ENCODE data around the gene NXPE3. TPM values are rescaled to one million over a fixed set of nuclear protein-coding genes. Genes with fewer than 3 reads are reported as not detected.

NXPE3 gene
- total RNA-seq, 2 experiments from 2014 or later = 37.4 to 37.5 TPM

- H3K4me3 ChIP-seq (ENCODE audit: low read length) = no peak overlapping the region
- peaks cover 8% of the 10 kb centered on the region for H3K4me1 ChIP-seq (ENCODE audit: insufficient read depth, low read length)
- peaks cover 34% of the 10 kb centered on the region for H3K36me3 ChIP-seq (ENCODE audit: insufficient read depth, low read length)
- ChIA-PET CTCF (interaction anchor here (0.9 to 2.1 kb wide), 13 partner anchors 7 to 734 kb away, joined by 3 to 15 read pairs (median 7); partner anchors contain the start of genes NXPE3 and RPL24), POLR2A (interaction anchor here (0.7 to 1.3 kb wide), 2 partner anchors 48 to 427 kb away, joined by 3 to 8 read pairs; partner anchors contain the start of gene NFKBIZ)
- TF ChIP-seq CTCF (IDR thresholded peaks at IDR 0.05) = no peak
- Mint-ChIP-seq H3K27me3 (no peaks in the 10 kb centered on the region), H3K4me1 (ENCODE audit: low read depth) (peaks cover 49% of the 10 kb centered on the region), H3K27ac (peak overlapping the region; percentile 76), H3K4me3 (no peak overlapping the region), H3K9me3 (no peaks in the 10 kb centered on the region), H3K36me3 (ENCODE audit: low read depth) (peaks cover 78% of the 10 kb centered on the region)
- DNase-seq (no peak), ATAC-seq (ENCODE audit: poor library complexity) (no peak)
- H3K27me3 ChIP-seq (ENCODE audit: control insufficient read depth in 1 of 2, insufficient read depth in 2 of 2, low read length in 2 of 2) = no peaks in the 10 kb centered on the region
- H3K9me3 ChIP-seq (ENCODE audit: control insufficient read depth in 1 of 2, insufficient read depth in 1 of 2, low read length in 2 of 2) = no peaks in the 10 kb centered on the region
- H3K27ac ChIP-seq (ENCODE audit: low read depth in 1 of 2, low read length in 2 of 2) = peak overlapping the region in 1 of 2 donors; percentile 16
- intact Hi-C loops (cut with DNase I, micrococcal nuclease) = loop anchor here (5.0 kb wide), 1 partner anchor 105 kb away; no protein-coding TSS in a partner anchor
Observed at GRCh38 chr3:101802179-101802578, 23.2 kb downstream of the NXPE3 start.

GRCh38 chr3:101803173-101803782, 24.3 kb downstream of the NXPE3 start:
- Mint-ChIP-seq H3K4me3 (no peak overlapping the region), H3K36me3 (ENCODE audit: low read depth) (peaks cover 81% of the 10 kb centered on the region), H3K9me3 (no peaks in the 10 kb centered on the region), H3K27me3 (no peaks in the 10 kb centered on the region), H3K4me1 (ENCODE audit: low read depth) (peaks cover 49% of the 10 kb centered on the region), H3K27ac (peak overlapping the region; percentile 76)
- H3K4me3 ChIP-seq (ENCODE audit: low read length) = no peak overlapping the region
- TF ChIP-seq CTCF (IDR thresholded peaks at IDR 0.05) = peak; percentile 93
- ATAC-seq (ENCODE audit: poor library complexity) = peak; percentile 100
- H3K9me3 ChIP-seq (ENCODE audit: control insufficient read depth in 1 of 2, insufficient read depth in 1 of 2, low read length in 2 of 2) = no peaks in the 10 kb centered on the region
- H3K27ac ChIP-seq (ENCODE audit: low read depth in 1 of 2, low read length in 2 of 2) = no peak overlapping the region
- H3K27me3 ChIP-seq (ENCODE audit: control insufficient read depth in 1 of 2, insufficient read depth in 2 of 2, low read length in 2 of 2) = no peaks in the 10 kb centered on the region
- peak in 11 of 14 experiments; percentile 15 to 89 (median 43) for DNase-seq
- ChIA-PET POLR2A (interaction anchor here (0.5 to 2.4 kb wide), 12 partner anchors 17 to 426 kb away, joined by 3 to 9 read pairs (median 5); partner anchors contain the start of genes CEP97, NFKBIZ, NXPE3 and ZBTB11), CTCF (interaction anchor here (0.6 to 2.1 kb wide), 22 partner anchors 8 to 733 kb away, joined by 3 to 15 read pairs (median 6); partner anchors contain the start of genes NFKBIZ, NXPE3 and RPL24)
- intact Hi-C loops (cut with DNase I, micrococcal nuclease) = loop anchor here (5.0 kb wide), 1 partner anchor 106 kb away; no protein-coding TSS in a partner anchor
- peaks cover 8% of the 10 kb centered on the region for H3K4me1 ChIP-seq (ENCODE audit: insufficient read depth, low read length)
- peaks cover 34% of the 10 kb centered on the region for H3K36me3 ChIP-seq (ENCODE audit: insufficient read depth, low read length)

- H3K4me3 Mint-ChIP-seq = no peak overlapping the region
- DNase-seq (no peak), ATAC-seq (ENCODE audit: poor library complexity) (no peak)
- H3K9me3 ChIP-seq (ENCODE audit: control insufficient read depth in 1 of 2, insufficient read depth in 1 of 2, low read length in 2 of 2) = no peaks in the 10 kb centered on the region
- H3K27me3 Mint-ChIP-seq = no peaks in the 10 kb centered on the region
- H3K27ac ChIP-seq (ENCODE audit: low read depth in 1 of 2, low read length in 2 of 2) = no peak overlapping the region
- intact Hi-C loops (cut with DNase I, micrococcal nuclease) = loop anchor here (5.0 kb wide), 1 partner anchor 107 kb away; no protein-coding TSS in a partner anchor
- no peaks in the 10 kb centered on the region for H3K27me3 ChIP-seq (ENCODE audit: control insufficient read depth in 1 of 2, insufficient read depth in 2 of 2, low read length in 2 of 2)
- H3K4me1 Mint-ChIP-seq (ENCODE audit: low read depth) = peaks cover 51% of the 10 kb centered on the region
- peak overlapping the region; percentile 76 for H3K27ac Mint-ChIP-seq
- H3K36me3 Mint-ChIP-seq (ENCODE audit: low read depth) = peaks cover 82% of the 10 kb centered on the region
- no peak overlapping the region for H3K4me3 ChIP-seq (ENCODE audit: low read length)
- POLR2A ChIA-PET = interaction anchor here (1.2 to 2.4 kb wide), 3 partner anchors 18 to 80 kb away, joined by 3 to 8 read pairs (median 5); partner anchors contain the start of gene CEP97
- CTCF ChIA-PET = interaction anchor here (1.4 to 2.0 kb wide), 4 partner anchors 10 to 425 kb away, joined by 7 to 13 read pairs (median 7); partner anchors contain the start of gene RPL24
- no peak for TF ChIP-seq CTCF (IDR thresholded peaks at IDR 0.05)
- H3K36me3 ChIP-seq (ENCODE audit: insufficient read depth, low read length) = peaks cover 39% of the 10 kb centered on the region
- no peaks in the 10 kb centered on the region for H3K9me3 Mint-ChIP-seq
- peaks cover 10% of the 10 kb centered on the region for H3K4me1 ChIP-seq (ENCODE audit: insufficient read depth, low read length)
Observed at GRCh38 chr3:101803939-101804338, 24.9 kb downstream of the NXPE3 start.
